Fibroblast of mammary gland (primary cell): ENCODE results near the gene CMIP.

Source experiments
- DNase-seq: peaks from one replicate; pipeline ENCODE4 v3.0.0-alpha.2; 2010; ENCODE audit warnings: low read depth
- H3K4me3 ChIP-seq: 2 replicates; pipeline ENCODE4 v1.5.1; 2011; ENCODE audit warnings: low read depth, mild to moderate bottlenecking, low read length, moderate library complexity; ENCODE audit not compliant: control insufficient read depth
- CTCF ChIP-seq: conservative IDR thresholded peaks from 2 replicates; pipeline ENCODE4 v1.5.1; 2011; ENCODE audit warnings: low read depth, low read length, inconsistent platforms; ENCODE audit not compliant: control insufficient read depth, insufficient read depth

Gene CMIP

GRCh38 chr16:81453091-81453728, 8.6 kb downstream of the CMIP start:
- no peak for DNase-seq
- H3K4me3 ChIP-seq, result no peak overlapping the region
- no peak for TF ChIP-seq CTCF

- no peak for TF ChIP-seq CTCF
- DNase-seq, result no peak
- no peak overlapping the region for H3K4me3 ChIP-seq
Measured at GRCh38 chr16:81454044-81454443, 9.4 kb downstream of the CMIP start.

- DNase-seq, result no peak
- H3K4me3 ChIP-seq, result no peak overlapping the region
- TF ChIP-seq CTCF, result no peak
Measured at GRCh38 chr16:81455006-81455405, 10.4 kb downstream of the CMIP start.

- H3K4me3 ChIP-seq, result no peak overlapping the region
- no peak for TF ChIP-seq CTCF
- no peak for DNase-seq
Measured at GRCh38 chr16:81455720-81456494, 11.3 kb downstream of the CMIP start.

GRCh38 chr16:81456523-81457325, 12.1 kb downstream of the CMIP start:
- H3K4me3 ChIP-seq, result no peak overlapping the region
- DNase-seq, result no peak
- TF ChIP-seq CTCF, result no peak

GRCh38 chr16:81457326-81458133, 12.9 kb downstream of the CMIP start:
- H3K4me3 ChIP-seq, result no peak overlapping the region
- peak; percentile 68 for DNase-seq
- no peak for TF ChIP-seq CTCF
